Measurements from ENCODE around the gene OR51B5. TPM values are rescaled to one million over a fixed set of nuclear protein-coding genes. Genes with fewer than 3 reads are reported as not detected.
"Not testable (repeated sequence)": the region's sequence is repeated elsewhere in the genome, so short reads cannot be mapped to it uniquely, and the experiment has no call there.

OR51B5 gene
- total RNA-seq, 4 donors from 2014 or later: not detected

- no peak for ATAC-seq
- TF ChIP-seq CTCF (IDR thresholded peaks at IDR 0.05): no peak
- TF ChIP-seq EP300 (IDR thresholded peaks at IDR 0.05): no peak
- no peak for TF ChIP-seq POLR2AphosphoS5 (IDR thresholded peaks at IDR 0.05)
- no peak for TF ChIP-seq POLR2A (IDR thresholded peaks at IDR 0.05)
- 46 to 80% methylated on average over 3 to 4 of the region's 4 CpGs for WGBS, 2 donors (ENCODE audit: low coverage in 1 of 2)
- no peak overlapping the region for H3K4me3 ChIP-seq
- H3K9me3 ChIP-seq: no peaks in the 10 kb centered on the region
- no peaks in the 10 kb centered on the region for H3K27me3 ChIP-seq
- H3K36me3 ChIP-seq: no peaks in the 10 kb centered on the region
- H3K27ac ChIP-seq: no peak overlapping the region
- H3K4me1 ChIP-seq: no peaks in the 10 kb centered on the region
Measured at GRCh38 chr11:5297721-5298323, 45.5 kb downstream of the OR51B5 start.

- not testable (repeated sequence) for H3K36me3 ChIP-seq, H3K4me1 ChIP-seq, H3K27me3 ChIP-seq, H3K27ac ChIP-seq, ATAC-seq, H3K4me3 ChIP-seq, H3K9me3 ChIP-seq
- WGBS, 2 donors (ENCODE audit: low coverage in 1 of 2): 80% methylated on average over 1 of the region's 41 CpGs; no CpG with 5 or more reads in 1 of the 2 donors
Measured at GRCh38 chr11:5294342-5294995, 48.9 kb downstream of the OR51B5 start.

- WGBS, 2 donors (ENCODE audit: low coverage in 1 of 2): 89 to 92% methylated on average over 5 to 7 of the region's 8 CpGs
Measured at GRCh38 chr11:5293028-5293427, 50.3 kb downstream of the OR51B5 start.

More at GRCh38 chr11:5293028-5293427, 50.3 kb downstream of the OR51B5 start:
- H3K9me3 ChIP-seq: no peaks in the 10 kb centered on the region
- TF ChIP-seq CTCF (IDR thresholded peaks at IDR 0.05): no peak
- TF ChIP-seq POLR2AphosphoS5 (IDR thresholded peaks at IDR 0.05): no peak
- no peak for TF ChIP-seq EP300 (IDR thresholded peaks at IDR 0.05)
- TF ChIP-seq POLR2A (IDR thresholded peaks at IDR 0.05): no peak
- H3K27ac ChIP-seq: no peak overlapping the region
- no peaks in the 10 kb centered on the region for H3K36me3 ChIP-seq
- H3K4me1 ChIP-seq: no peaks in the 10 kb centered on the region
- no peak overlapping the region for H3K4me3 ChIP-seq
- no peak for ATAC-seq
- H3K27me3 ChIP-seq: no peaks in the 10 kb centered on the region

Small RNA genes within 50 kb of the gene (small RNA-seq; reads per million reads assigned to genes)
- 0 reads per million in 4 donors for gene AC104389.3

Other genes starting within 250 kb of the OR51B5 start
- gene OR52A5, start 205.2 kb downstream of the OR51B5 start, total RNA-seq: under 1 TPM in 1 of 4 donors, not detected in 3; 0.12 TPM
- not detected for gene OR52A1, start 188.8 kb downstream of the OR51B5 start, total RNA-seq
- gene OR51V1, start 142.8 kb downstream of the OR51B5 start, total RNA-seq: not detected
- 100 to 1,000 TPM in 2 of 4 donors, 10 to 100 TPM in 1, not detected in 1; 16.1 to 148 (median 132) TPM for gene HBB, start 116.5 kb downstream of the OR51B5 start, total RNA-seq
- gene HBD, start 109.0 kb downstream of the OR51B5 start, total RNA-seq: not detected
- gene HBG1, start 93.7 kb downstream of the OR51B5 start, total RNA-seq: not detected
- gene HBG2, start 88.7 kb downstream of the OR51B5 start, total RNA-seq: not detected
- gene HBE1, start 73.6 kb downstream of the OR51B5 start, total RNA-seq: under 1 TPM in 1 of 4 donors, not detected in 3; 0.67 TPM
- gene OR51B4, start 41.6 kb downstream of the OR51B5 start, total RNA-seq: not detected
- gene OR51B2, start 19.2 kb downstream of the OR51B5 start, total RNA-seq: under 1 TPM in 1 of 4 donors, not detected in 3; 0.67 TPM
- not detected for gene OR51B6, start 8.0 kb upstream of the OR51B5 start, total RNA-seq
- not detected for gene OR51M1, start 40.3 kb upstream of the OR51B5 start, total RNA-seq
- gene OR51Q1, start 78.6 kb upstream of the OR51B5 start, total RNA-seq: not detected
- gene OR51I1, start 98.0 kb upstream of the OR51B5 start, total RNA-seq: not detected
- gene OR51I2, start 105.8 kb upstream of the OR51B5 start, total RNA-seq: not detected
- not detected for gene OR52D1, start 145.2 kb upstream of the OR51B5 start, total RNA-seq
- gene UBQLN3, start 166.4 kb upstream of the OR51B5 start, total RNA-seq: under 1 TPM in 3 of 4 donors, not detected in 1; 0.15 to 0.62 (median 0.40) TPM
- under 1 TPM in 3 of 4 donors, not detected in 1; 0.27 to 0.62 (median 0.31) TPM for gene UBQLNL, start 173.2 kb upstream of the OR51B5 start, total RNA-seq
- under 1 TPM in 1 of 4 donors, not detected in 3; 0.54 TPM for gene OR52H1, start 205.0 kb upstream of the OR51B5 start, total RNA-seq
- not detected for gene OR52B6, start 237.4 kb upstream of the OR51B5 start, total RNA-seq